GM12878 (cell line): ENCODE results near the gene DTX4. TPM values are rescaled to one million over a fixed set of nuclear protein-coding genes. Genes with fewer than 3 reads are reported as not detected.

Experiments
- ATAC-seq: fragments of 200-7000 bp; cut with Tn5 transposase; 3 replicates; pipeline ENCODE4 v1.9.1; 2020; ENCODE audit warnings: mild to moderate bottlenecking, moderate library complexity
- BruUV-seq: library from RNA; stranded (reverse); fragments of 400-500 nt; replicated peaks from 2 replicates; lab custom pipeline; 2021; lab: Mats Ljungman, UMichigan
- CTCF ChIA-PET: fragments of 300-600 bp; sonication (Branson Sonifier 250); formaldehyde crosslinking; extraction: SDS; loops from one replicate; lab custom pipeline; 2021; ENCODE audit warnings: inconsistent platforms; lab: Yijun Ruan, JAX
- POLR2A ChIA-PET: fragments of 350-600 bp; formaldehyde crosslinking; extraction: SDS; loops from one replicate; lab custom pipeline; 2021; ENCODE audit warnings: inconsistent platforms; lab: Charles Lee
- RAD21 ChIA-PET: fragments of 300-600 bp; sonication (Branson Sonifier 250); formaldehyde crosslinking; loops from one replicate; lab custom pipeline; 2023; ENCODE audit warnings: antibody characterized with exemption; ENCODE audit not compliant: unreplicated experiment; lab: Charles Lee
- SMC1A ChIA-PET: fragments of 300-600 bp; sonication (Branson Sonifier 250); formaldehyde crosslinking; loops from one replicate; lab custom pipeline; 2023; ENCODE audit not compliant: unreplicated experiment, uncharacterized antibody; lab: Charles Lee
- DNase-seq: peaks from one replicate; pipeline ENCODE4 v3.0.0-alpha.2; 2011; ENCODE audit warnings: low read depth, low spot score
- FAIRE-seq: peaks from 3 replicates; lab custom pipeline; 2011; peaks lifted over from hg19 to GRCh38; lab: Jason Lieb, UNC
- H2AFZ ChIP-seq: 2 replicates; pipeline ENCODE4 v1.6.0; 2011; ENCODE audit warnings: low read depth, low read length, control low read depth; ENCODE audit not compliant: control insufficient read depth
- H3K27ac ChIP-seq: 2 replicates; pipeline ENCODE4 v1.5.1; 2011; ENCODE audit warnings: control low read depth; ENCODE audit not compliant: control insufficient read depth, insufficient read depth
- H3K27me3 ChIP-seq, 2 experiments: replicated peaks in 1 of 2; 2 replicates each; pipeline versions ENCODE4 v1.6.0 to v1.6.1; 2011; ENCODE audit warnings: low read length in 1 of 2; ENCODE audit not compliant: control insufficient read depth in 2 of 2, insufficient read depth in 2 of 2
- H3K36me3 ChIP-seq, 2 experiments: 2 replicates each; pipeline ENCODE4 v1.5.1; 2011; ENCODE audit warnings: low read length in 1 of 2; ENCODE audit not compliant: control insufficient read depth in 2 of 2, insufficient read depth in 2 of 2
- H3K4me1 ChIP-seq: 2 replicates; pipeline ENCODE4 v1.6.1; 2011; ENCODE audit warnings: mild to moderate bottlenecking, low read length, moderate library complexity, mixed read lengths; ENCODE audit not compliant: control insufficient read depth, insufficient read depth
- H3K4me2 ChIP-seq: 2 replicates; pipeline ENCODE4 v1.6.0; 2011; ENCODE audit warnings: control low read depth; ENCODE audit not compliant: control insufficient read depth, insufficient read depth
- H3K4me3 ChIP-seq: fragments of 200-600 bp; sonication (generic); 2 replicates; pipeline ENCODE4 v1.5.1; 2016
- H3K79me2 ChIP-seq: 2 replicates; pipeline ENCODE4 v1.6.0; 2011; ENCODE audit warnings: low read length; ENCODE audit not compliant: control insufficient read depth, insufficient read depth
- H3K9ac ChIP-seq: 2 replicates; pipeline ENCODE4 v1.8.0; 2011; ENCODE audit warnings: low read length, control low read depth, mixed read lengths; ENCODE audit not compliant: control insufficient read depth, insufficient read depth
- H3K9me3 ChIP-seq: replicated peaks from 3 replicates; pipeline ENCODE4 v1.5.1; 2011; ENCODE audit warnings: mild to moderate bottlenecking, low read length; ENCODE audit not compliant: control insufficient read depth, insufficient read depth
- H4K20me1 ChIP-seq: 2 replicates; pipeline ENCODE4 v1.6.0; 2011; ENCODE audit not compliant: control insufficient read depth, insufficient read depth
- BHLHE40 ChIP-seq, 2 experiments: fragments of 450-650 bp in 1 of 2; IDR thresholded peaks; 2 replicates each; pipeline ENCODE4 v1.6.1; 2011 to 2017; ENCODE audit warnings: low read depth in 2 of 2, borderline replicate concordance in 1 of 2, improper control_type of control experiment in 1 of 2, low read length in 1 of 2, mild to moderate bottlenecking in 1 of 2
- DPF2 ChIP-seq: fragments of 450-650 bp; IDR thresholded peaks from 2 replicates; pipeline ENCODE4 v1.6.1; 2017; ENCODE audit warnings: mild to moderate bottlenecking
- KLF5 ChIP-seq: fragments of 450-650 bp; IDR thresholded peaks from 2 replicates; pipeline ENCODE4 v1.6.1; 2014; ENCODE audit warnings: mild to moderate bottlenecking; ENCODE audit not compliant: partially characterized antibody
- SMAD1 ChIP-seq: fragments of 450-650 bp; IDR thresholded peaks from 2 replicates; pipeline ENCODE4 v1.6.1; 2018; ENCODE audit warnings: mild to moderate bottlenecking, low read depth; ENCODE audit not compliant: partially characterized antibody
- SMARCA5 ChIP-seq: fragments of 450-650 bp; IDR thresholded peaks from 2 replicates; pipeline ENCODE4 v1.6.1; 2017; ENCODE audit warnings: mild to moderate bottlenecking
- TCF12 ChIP-seq: IDR thresholded peaks from 2 replicates; pipeline ENCODE4 v1.6.1; 2011; ENCODE audit warnings: low read depth, mild to moderate bottlenecking, low read length
- YY1 ChIP-seq: IDR thresholded peaks from 2 replicates; pipeline ENCODE4 v1.6.1; 2011; ENCODE audit warnings: low read depth, mild to moderate bottlenecking, low read length
- WGBS: methylation state at CpG from one replicate; pipeline ENCODE4 v1.1.6; 2016; ENCODE audit warnings: low lambda C conversion rate; ENCODE audit not compliant: insufficient replicate concordance, insufficient coverage; ENCODE audit errors: missing lambda C conversion rate; 5-methylcytosine and 5-hydroxymethylcytosine counted together
- in situ Hi-C: fragments of 300-500 bp; cut with MboI; formaldehyde crosslinking; loops from 9 replicates; pipeline ENCODE4 v1.14.3; 2018; ENCODE audit warnings: mixed read lengths
- intact Hi-C: fragments of 100-400 bp; cut with micrococcal nuclease; formaldehyde crosslinking; loops from one replicate; pipeline ENCODE4 v1.14.2; 2022; ENCODE audit not compliant: unreplicated experiment
- polyA plus RNA-seq, 11 experiments: library from polyadenylated mRNA; depleted of rRNA in 4 of 11; unstranded in 6 of 11; stranded (reverse) in 5 of 11; fragments of >200 nt; fragmentation: Nextera tagmentation in 4 of 11; fragmentation: Illumina TruSeq in 1 of 11; extraction: Ambion mirVana in 4 of 11; extraction: Trizol in 1 of 11; gene quantifications; 1 replicate in 1 of 11; 2 replicates in 10 of 11; pipeline versions ENCODE4 v1.2.1 to v1.2.3, GENCODE V29; 2011 to 2016; ENCODE audit warnings: inconsistent platforms in 2 of 11, missing spikeins in 2 of 11, low read depth in 1 of 11
- total RNA-seq, 4 experiments: library from RNA; depleted of rRNA in 3 of 4; stranded (reverse); fragments of >200 nt in 3 of 4; fragmentation: Illumina TruSeq in 1 of 4; extraction: Trizol in 1 of 4; gene quantifications; 2 replicates each; pipeline versions ENCODE4 v1.2.1 to v1.2.3, GENCODE V29; 2013 to 2021
- TF ChIP-seq, protein P1 (sequence below): fragments of 450-650 bp; IDR thresholded peaks from 2 replicates; pipeline ENCODE4 v1.6.1; 2017; ENCODE audit warnings: mild to moderate bottlenecking, moderate library complexity
- TF ChIP-seq, protein P2 (sequence below): IDR thresholded peaks from 2 replicates; pipeline ENCODE4 v1.6.1; 2011; ENCODE audit warnings: mild to moderate bottlenecking, low read depth, low read length, moderate library complexity; ENCODE audit not compliant: insufficient replicate concordance
- TF ChIP-seq, protein P3 (sequence below): fragments of 450-650 bp; IDR thresholded peaks from 2 replicates; pipeline ENCODE4 v1.6.1; 2016; ENCODE audit warnings: mild to moderate bottlenecking
- TF ChIP-seq, protein P4 (sequence below): fragments of 450-650 bp; IDR thresholded peaks from 2 replicates; pipeline ENCODE4 v1.6.1; 2017; ENCODE audit warnings: antibody characterized with exemption, mild to moderate bottlenecking, moderate library complexity

Gene DTX4
- total and polyA plus RNA-seq, 10 of the 15 experiments (the other 5 are each of a cell fraction or from before 2014, with no cell fraction given), result 3.8 to 25.8 (median 10.5) TPM

DNA sequence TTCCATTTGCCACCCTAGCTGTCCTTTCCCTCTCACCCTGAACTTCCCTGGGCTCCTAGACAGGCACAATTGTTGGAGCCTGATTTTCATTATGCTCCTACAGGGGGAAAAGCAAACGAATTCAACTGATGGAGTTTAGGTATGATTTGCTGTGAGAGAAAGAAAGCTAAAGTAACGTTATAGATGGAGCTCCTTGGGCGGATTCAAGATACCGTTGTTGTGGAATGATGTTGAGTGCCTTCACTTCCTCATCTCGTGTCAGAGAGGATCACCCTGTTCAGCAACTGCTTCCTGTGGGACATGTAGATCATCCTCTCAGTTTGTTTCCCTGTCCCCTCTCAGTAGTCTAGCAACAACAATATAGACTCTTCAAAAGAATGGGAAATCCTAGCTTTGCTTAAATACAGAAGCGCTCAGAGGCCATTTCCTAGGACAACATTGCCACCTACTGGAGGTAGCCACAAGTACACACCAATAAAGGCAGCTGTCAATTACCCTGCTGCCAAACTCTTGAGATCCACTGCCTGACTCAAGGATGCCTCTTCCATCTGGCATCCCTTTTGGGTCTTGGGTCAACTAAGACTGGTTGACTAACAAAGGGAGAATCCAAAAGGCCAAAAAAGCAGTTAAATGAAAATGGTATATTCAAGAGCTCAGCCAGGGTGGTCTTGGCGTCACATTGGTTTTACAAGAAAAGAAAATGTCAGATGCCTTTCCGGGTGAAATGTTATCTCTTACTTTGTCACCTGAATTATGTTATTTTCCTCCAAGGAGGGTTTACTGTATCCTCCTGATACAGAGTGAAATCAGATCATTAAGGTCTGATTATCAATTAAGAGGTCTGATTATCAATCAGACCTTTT, 13.5 kb upstream of the DTX4 start:
- 42% methylated on average over 8 of the region's 8 CpGs for WGBS
- peaks cover under 1% of the 10 kb centered on the region; the same call in 1 of the 2 replicates for H3K79me2 ChIP-seq
- peaks cover 2% of the 10 kb centered on the region for H3K4me1 ChIP-seq
- FAIRE-seq (peak; percentile 47), DNase-seq (no peak), ATAC-seq (peak; percentile 98)
- peak overlapping the region; percentile 51 for H3K4me2 ChIP-seq
- no peak overlapping the region for H3K27ac ChIP-seq
- in situ Hi-C loops, result loop anchor here (10.0 kb wide), 1 partner anchor 504 kb away; no protein-coding TSS in a partner anchor
- H3K9me3 ChIP-seq, result no peaks in the 10 kb centered on the region
- no peak overlapping the region for H3K9ac ChIP-seq
- no TSS peak for BruUV-seq
- peak overlapping the region; percentile 74 for H2AFZ ChIP-seq
- intact Hi-C loops, result loop anchor here (1.0 to 5.0 kb wide), 7 partner anchors 16 to 504 kb away; partner anchors contain the start of gene FAM111A
- ChIA-PET POLR2A (interaction anchor here (0.8 to 2.2 kb wide), 4 partner anchors 11 to 50 kb away, joined by 3 to 10 read pairs (median 5); partner anchors contain the start of gene FAM111A), RAD21 (interaction anchor here (0.7 to 4.1 kb wide), 33 partner anchors 8 to 1430 kb away, joined by 3 to 80 read pairs (median 4); partner anchors contain the start of genes FAM111A and LPXN), CTCF (interaction anchor here (0.8 to 4.1 kb wide), 61 partner anchors 9 to 1357 kb away, joined by 3 to 250 read pairs (median 5); partner anchors contain the start of genes CNTF, DTX4, FAM111A and FAM111B), SMC1A (interaction anchor here (0.7 to 3.7 kb wide), 46 partner anchors 9 to 635 kb away, joined by 3 to 36 read pairs (median 4); partner anchors contain the start of genes DTX4 and FAM111A)
- H3K36me3 ChIP-seq, result no peaks in the 10 kb centered on the region
- H3K4me3 ChIP-seq, result no peak overlapping the region
- no peaks in the 10 kb centered on the region for H4K20me1 ChIP-seq
- no peaks in the 10 kb centered on the region for H3K27me3 ChIP-seq
- TF ChIP-seq, protein P1, sequence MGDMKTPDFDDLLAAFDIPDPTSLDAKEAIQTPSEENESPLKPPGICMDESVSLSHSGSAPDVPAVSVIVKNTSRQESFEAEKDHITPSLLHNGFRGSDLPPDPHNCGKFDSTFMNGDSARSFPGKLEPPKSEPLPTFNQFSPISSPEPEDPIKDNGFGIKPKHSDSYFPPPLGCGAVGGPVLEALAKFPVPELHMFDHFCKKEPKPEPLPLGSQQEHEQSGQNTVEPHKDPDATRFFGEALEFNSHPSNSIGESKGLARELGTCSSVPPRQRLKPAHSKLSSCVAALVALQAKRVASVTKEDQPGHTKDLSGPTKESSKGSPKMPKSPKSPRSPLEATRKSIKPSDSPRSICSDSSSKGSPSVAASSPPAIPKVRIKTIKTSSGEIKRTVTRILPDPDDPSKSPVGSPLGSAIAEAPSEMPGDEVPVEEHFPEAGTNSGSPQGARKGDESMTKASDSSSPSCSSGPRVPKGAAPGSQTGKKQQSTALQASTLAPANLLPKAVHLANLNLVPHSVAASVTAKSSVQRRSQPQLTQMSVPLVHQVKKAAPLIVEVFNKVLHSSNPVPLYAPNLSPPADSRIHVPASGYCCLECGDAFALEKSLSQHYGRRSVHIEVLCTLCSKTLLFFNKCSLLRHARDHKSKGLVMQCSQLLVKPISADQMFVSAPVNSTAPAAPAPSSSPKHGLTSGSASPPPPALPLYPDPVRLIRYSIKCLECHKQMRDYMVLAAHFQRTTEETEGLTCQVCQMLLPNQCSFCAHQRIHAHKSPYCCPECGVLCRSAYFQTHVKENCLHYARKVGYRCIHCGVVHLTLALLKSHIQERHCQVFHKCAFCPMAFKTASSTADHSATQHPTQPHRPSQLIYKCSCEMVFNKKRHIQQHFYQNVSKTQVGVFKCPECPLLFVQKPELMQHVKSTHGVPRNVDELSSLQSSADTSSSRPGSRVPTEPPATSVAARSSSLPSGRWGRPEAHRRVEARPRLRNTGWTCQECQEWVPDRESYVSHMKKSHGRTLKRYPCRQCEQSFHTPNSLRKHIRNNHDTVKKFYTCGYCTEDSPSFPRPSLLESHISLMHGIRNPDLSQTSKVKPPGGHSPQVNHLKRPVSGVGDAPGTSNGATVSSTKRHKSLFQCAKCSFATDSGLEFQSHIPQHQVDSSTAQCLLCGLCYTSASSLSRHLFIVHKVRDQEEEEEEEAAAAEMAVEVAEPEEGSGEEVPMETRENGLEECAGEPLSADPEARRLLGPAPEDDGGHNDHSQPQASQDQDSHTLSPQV, result no peak
- peak; percentile 57; the same call in 1 of the 2 replicates for TF ChIP-seq YY1
- TF ChIP-seq, protein P2, sequence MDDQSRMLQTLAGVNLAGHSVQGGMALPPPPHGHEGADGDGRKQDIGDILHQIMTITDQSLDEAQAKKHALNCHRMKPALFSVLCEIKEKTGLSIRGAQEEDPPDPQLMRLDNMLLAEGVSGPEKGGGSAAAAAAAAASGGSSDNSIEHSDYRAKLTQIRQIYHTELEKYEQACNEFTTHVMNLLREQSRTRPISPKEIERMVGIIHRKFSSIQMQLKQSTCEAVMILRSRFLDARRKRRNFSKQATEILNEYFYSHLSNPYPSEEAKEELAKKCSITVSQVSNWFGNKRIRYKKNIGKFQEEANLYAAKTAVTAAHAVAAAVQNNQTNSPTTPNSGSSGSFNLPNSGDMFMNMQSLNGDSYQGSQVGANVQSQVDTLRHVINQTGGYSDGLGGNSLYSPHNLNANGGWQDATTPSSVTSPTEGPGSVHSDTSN, result peak; percentile 87
- no peak for TF ChIP-seq SMAD1
- TF ChIP-seq TCF12, result 0 out of 2 replicates have a peak, but pooled peaks have one; percentile 38
- TF ChIP-seq KLF5, result no peak
- peak in 1 of 2 experiments; percentile 28; a peak in 1 of 4 replicates for TF ChIP-seq BHLHE40 (IDR thresholded peaks at IDR 0.05; ENCODE audit: borderline replicate concordance in 1 of 2, low read depth in 2 of 2, low read length in 1 of 2)
- TF ChIP-seq DPF2, result no peak
- TF ChIP-seq, protein P3, sequence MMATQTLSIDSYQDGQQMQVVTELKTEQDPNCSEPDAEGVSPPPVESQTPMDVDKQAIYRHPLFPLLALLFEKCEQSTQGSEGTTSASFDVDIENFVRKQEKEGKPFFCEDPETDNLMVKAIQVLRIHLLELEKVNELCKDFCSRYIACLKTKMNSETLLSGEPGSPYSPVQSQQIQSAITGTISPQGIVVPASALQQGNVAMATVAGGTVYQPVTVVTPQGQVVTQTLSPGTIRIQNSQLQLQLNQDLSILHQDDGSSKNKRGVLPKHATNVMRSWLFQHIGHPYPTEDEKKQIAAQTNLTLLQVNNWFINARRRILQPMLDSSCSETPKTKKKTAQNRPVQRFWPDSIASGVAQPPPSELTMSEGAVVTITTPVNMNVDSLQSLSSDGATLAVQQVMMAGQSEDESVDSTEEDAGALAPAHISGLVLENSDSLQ, result peak; percentile 94
- TF ChIP-seq, protein P4, sequence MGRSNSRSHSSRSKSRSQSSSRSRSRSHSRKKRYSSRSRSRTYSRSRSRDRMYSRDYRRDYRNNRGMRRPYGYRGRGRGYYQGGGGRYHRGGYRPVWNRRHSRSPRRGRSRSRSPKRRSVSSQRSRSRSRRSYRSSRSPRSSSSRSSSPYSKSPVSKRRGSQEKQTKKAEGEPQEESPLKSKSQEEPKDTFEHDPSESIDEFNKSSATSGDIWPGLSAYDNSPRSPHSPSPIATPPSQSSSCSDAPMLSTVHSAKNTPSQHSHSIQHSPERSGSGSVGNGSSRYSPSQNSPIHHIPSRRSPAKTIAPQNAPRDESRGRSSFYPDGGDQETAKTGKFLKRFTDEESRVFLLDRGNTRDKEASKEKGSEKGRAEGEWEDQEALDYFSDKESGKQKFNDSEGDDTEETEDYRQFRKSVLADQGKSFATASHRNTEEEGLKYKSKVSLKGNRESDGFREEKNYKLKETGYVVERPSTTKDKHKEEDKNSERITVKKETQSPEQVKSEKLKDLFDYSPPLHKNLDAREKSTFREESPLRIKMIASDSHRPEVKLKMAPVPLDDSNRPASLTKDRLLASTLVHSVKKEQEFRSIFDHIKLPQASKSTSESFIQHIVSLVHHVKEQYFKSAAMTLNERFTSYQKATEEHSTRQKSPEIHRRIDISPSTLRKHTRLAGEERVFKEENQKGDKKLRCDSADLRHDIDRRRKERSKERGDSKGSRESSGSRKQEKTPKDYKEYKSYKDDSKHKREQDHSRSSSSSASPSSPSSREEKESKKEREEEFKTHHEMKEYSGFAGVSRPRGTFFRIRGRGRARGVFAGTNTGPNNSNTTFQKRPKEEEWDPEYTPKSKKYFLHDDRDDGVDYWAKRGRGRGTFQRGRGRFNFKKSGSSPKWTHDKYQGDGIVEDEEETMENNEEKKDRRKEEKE, result no peak
- TF ChIP-seq SMARCA5, result peak; percentile 52; the same call in 1 of the 2 replicates
